ENCODE data around the gene RRAS2.

GRCh38 chr11:14327116-14327515 lies 31.9 kb downstream of the RRAS2 start:
- TF ChIP-seq CREM (CRISPR knock-in tag; IDR thresholded peaks at IDR 0.05) (no peak), JUN (CRISPR knock-in tag; IDR thresholded peaks at IDR 0.05) (no peak), ETV6 (CRISPR knock-in tag; IDR thresholded peaks at IDR 0.05) (no peak), NR1H2 (CRISPR knock-in tag; IDR thresholded peaks at IDR 0.05) (no peak), TP53 (CRISPR knock-in tag; IDR thresholded peaks at IDR 0.05) (no peak)
- TF ChIP-seq, protein P1, sequence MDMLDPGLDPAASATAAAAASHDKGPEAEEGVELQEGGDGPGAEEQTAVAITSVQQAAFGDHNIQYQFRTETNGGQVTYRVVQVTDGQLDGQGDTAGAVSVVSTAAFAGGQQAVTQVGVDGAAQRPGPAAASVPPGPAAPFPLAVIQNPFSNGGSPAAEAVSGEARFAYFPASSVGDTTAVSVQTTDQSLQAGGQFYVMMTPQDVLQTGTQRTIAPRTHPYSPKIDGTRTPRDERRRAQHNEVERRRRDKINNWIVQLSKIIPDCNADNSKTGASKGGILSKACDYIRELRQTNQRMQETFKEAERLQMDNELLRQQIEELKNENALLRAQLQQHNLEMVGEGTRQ (CRISPR knock-in tag; IDR thresholded peaks at IDR 0.05) = no peak
- TF ChIP-seq, protein P2, sequence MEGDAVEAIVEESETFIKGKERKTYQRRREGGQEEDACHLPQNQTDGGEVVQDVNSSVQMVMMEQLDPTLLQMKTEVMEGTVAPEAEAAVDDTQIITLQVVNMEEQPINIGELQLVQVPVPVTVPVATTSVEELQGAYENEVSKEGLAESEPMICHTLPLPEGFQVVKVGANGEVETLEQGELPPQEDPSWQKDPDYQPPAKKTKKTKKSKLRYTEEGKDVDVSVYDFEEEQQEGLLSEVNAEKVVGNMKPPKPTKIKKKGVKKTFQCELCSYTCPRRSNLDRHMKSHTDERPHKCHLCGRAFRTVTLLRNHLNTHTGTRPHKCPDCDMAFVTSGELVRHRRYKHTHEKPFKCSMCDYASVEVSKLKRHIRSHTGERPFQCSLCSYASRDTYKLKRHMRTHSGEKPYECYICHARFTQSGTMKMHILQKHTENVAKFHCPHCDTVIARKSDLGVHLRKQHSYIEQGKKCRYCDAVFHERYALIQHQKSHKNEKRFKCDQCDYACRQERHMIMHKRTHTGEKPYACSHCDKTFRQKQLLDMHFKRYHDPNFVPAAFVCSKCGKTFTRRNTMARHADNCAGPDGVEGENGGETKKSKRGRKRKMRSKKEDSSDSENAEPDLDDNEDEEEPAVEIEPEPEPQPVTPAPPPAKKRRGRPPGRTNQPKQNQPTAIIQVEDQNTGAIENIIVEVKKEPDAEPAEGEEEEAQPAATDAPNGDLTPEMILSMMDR (IDR thresholded peaks at IDR 0.05) = no peak

Measured in WTC11 (cell line).